ENCODE data around the gene ZNF771.

ZNF771 gene

GRCh38 chr16:30398661-30399434, 8.6 kb upstream of the ZNF771 start:
- no peak for DNase-seq (ENCODE audit: low spot score)

- no peak for DNase-seq (ENCODE audit: low spot score)
Observed at GRCh38 chr16:30399435-30400186, 7.8 kb upstream of the ZNF771 start.

GRCh38 chr16:30401768-30402425, 5.5 kb upstream of the ZNF771 start:
- DNase-seq (ENCODE audit: low spot score): no peak

GRCh38 chr16:30406795-30407101, 658 bp upstream of the ZNF771 start:
- DNase-seq (ENCODE audit: low spot score): no peak

- no peak for DNase-seq (ENCODE audit: low spot score)
Observed at GRCh38 chr16:30407804-30408534, 563 bp downstream of the ZNF771 start.

- DNase-seq (ENCODE audit: low spot score): peak; percentile 84
Observed at GRCh38 chr16:30409125-30410060, 2.0 kb downstream of the ZNF771 start.

GRCh38 chr16:30413112-30413806, 5.9 kb downstream of the ZNF771 start:
- no peak for DNase-seq (ENCODE audit: low spot score)

- DNase-seq (ENCODE audit: low spot score): no peak
Observed at GRCh38 chr16:30414159-30414558, 6.8 kb downstream of the ZNF771 start.

- DNase-seq (ENCODE audit: low spot score): no peak
Observed at GRCh38 chr16:30416047-30416603, 8.7 kb downstream of the ZNF771 start.

GRCh38 chr16:30416624-30417528, 9.5 kb downstream of the ZNF771 start:
- DNase-seq (ENCODE audit: low spot score): no peak

GRCh38 chr16:30417529-30418349, 10.3 kb downstream of the ZNF771 start:
- peak; percentile 84 for DNase-seq (ENCODE audit: low spot score)

GRCh38 chr16:30418350-30419181, 11.2 kb downstream of the ZNF771 start:
- no peak for DNase-seq (ENCODE audit: low spot score)

- DNase-seq (ENCODE audit: low spot score): no peak
Observed at GRCh38 chr16:30421010-30421409, 13.6 kb downstream of the ZNF771 start.

- DNase-seq (ENCODE audit: low spot score): no peak
Observed at GRCh38 chr16:30428055-30428454, 20.6 kb downstream of the ZNF771 start.

- DNase-seq (ENCODE audit: low spot score): no peak
Observed at GRCh38 chr16:30429418-30429677, 21.9 kb downstream of the ZNF771 start.

GRCh38 chr16:30429678-30430427, 22.4 kb downstream of the ZNF771 start, which contains the start of gene DCTPP1:
Gene DCTPP1, minus strand, starts transcription at chr16:30430030. Its CDS starts 50 bp downstream, at chr16:30429980.
- DNase-seq (ENCODE audit: low spot score): peak; percentile 91

GRCh38 chr16:30430428-30430970, 23.1 kb downstream of the ZNF771 start:
- no peak for DNase-seq (ENCODE audit: low spot score)

Measured in HuH-7.5 (cell line).